Colon (tissue), 2 donors: Measurements from ENCODE around the gene FUOM.

Experiments used
- FAIRE-seq: peaks from 2 replicates; lab custom pipeline; 2012; peaks lifted over from hg19 to GRCh38; lab: Jason Lieb, UNC
- donor health status: control.
- donor health status: control.

The FUOM gene, protein sequence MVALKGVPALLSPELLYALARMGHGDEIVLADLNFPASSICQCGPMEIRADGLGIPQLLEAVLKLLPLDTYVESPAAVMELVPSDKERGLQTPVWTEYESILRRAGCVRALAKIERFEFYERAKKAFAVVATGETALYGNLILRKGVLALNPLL

DNA sequence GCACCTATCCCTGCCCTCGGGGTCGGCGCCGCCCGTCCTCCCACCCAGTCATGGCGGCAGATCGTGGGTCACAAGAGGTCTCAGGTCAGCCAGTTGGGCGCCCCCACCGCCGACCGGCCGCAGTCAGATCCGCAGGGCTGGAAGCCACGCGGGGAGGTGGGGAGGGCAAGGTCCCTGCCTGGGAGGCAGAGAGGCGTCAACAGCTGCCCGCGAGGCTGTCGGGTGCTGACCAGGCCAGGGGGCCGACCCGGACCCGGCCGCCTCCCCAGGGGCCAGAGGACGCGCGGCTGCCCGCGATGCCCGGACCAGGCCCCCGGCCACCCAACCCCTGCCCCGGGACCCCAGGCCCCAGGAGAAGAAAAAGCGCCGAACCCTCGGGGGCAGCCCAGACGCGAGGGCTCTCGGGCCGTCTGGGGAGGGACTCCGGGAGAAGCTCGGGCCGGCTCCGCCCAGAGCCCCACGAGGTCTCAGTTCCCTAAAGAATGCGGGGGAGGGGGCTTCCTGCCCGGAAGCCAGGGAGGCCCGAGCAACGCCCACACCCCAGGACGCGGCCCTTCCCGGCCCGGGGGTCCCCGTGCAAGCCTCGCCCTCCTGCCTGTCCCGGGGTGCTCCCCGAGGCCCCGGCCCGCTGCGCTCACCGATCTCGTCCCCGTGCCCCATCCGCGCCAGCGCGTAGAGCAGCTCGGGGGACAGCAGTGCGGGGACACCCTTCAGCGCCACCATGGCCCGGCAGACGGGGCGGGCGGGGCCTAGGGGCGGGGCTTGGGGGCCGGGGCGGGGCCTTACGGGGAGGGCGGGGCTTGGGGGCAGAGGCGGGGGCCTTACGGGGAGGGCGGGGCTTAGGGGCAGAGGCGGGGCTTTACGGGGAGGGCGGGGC lies at the start of gene FUOM:
Gene FUOM, minus strand, starts transcription at position 735 of the 877 bp plus-strand sequence. Its CDS starts 12 bp downstream, at position 723.
- FAIRE-seq, result no peak

DNA sequence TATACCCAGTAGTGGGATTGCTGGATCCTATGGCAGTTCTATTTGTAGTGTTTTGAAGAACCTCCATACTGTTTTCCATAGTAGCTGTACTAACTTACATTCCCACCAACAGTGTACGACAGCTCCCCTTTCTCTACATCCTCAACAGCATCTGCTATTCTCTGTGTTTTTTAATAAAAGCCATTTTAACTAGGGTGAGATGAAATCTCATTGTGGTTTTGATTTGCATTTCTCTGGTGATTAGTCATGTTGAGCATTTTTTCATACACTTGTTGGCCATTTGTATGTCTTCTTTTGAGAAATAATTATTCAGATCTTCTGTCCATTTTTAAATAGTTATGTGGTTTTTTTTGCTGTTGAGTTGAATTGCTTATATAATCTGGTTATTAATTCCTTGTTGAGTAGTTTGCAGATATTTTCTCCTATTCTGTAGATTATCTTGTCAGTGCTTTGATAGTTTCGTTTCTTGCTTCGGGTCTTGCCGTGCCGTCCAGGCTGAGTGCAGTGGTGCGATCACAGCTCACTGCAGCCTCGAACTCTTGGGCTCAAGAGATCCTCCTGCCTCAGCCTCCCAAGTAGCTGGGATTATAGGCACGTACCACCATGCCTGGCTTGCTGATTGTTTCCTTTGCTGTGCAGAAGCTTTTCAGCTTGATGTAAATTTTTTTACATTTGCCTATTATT lies 48.2 kb upstream of the FUOM start:
- FAIRE-seq, result no peak

DNA sequence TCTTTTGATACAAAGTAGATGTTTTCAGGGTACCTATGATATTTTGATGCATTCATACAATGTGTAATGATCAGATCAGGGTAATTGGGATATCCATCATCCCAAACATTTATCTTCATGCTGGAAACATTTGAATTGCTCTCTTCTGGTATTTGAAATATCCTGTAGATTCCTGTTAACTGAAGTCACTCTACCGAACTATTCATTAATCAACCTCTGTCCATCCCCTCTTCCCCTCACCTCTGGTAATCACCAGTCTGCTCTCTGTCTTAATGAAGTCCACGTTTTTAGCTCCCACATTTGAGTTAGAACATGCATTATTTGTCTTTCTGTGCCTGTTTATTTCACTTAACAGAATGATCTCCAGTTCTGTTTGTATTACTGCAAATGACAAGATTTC lies 47.5 kb upstream of the FUOM start:
- no peak for FAIRE-seq

DNA sequence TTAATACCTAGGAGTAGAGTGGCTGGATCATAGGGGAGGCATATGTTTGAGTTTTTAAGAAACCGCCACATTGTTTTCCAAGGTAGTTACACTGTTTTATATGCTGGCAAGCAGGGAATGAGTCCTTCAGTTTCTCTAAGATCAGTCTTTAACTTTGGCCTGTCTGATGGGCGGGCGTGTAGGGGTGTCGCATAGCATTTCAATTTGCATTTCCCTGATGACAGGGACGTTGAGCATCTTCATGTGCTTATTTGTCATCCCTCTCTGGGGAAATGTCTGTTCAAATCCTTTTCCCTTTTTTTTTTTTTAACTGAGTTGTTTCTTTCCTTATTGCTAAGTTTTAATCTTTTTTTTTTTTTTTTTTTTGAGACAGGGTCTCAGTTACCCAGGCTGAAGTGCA lies 46.0 kb upstream of the FUOM start:
- FAIRE-seq, result no peak

DNA sequence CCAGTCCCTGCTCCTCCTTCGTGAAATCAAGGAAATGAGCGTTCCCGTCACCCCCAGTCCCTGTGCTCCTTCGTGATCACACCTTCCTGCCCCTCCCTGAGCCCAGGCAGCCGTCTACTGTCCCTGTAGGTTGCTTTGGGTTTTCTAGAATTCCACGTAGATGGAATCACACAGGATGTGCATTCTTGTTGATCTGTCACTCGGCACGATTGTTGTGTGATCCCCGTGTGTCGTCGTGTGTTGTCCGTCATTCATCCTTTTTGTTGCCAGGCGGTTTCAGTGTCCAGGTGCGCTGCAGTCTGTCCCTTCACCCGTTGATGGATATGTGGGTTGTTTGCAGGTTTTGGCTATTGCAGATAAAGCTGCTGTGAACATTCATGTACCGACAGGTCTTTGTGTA lies 45.5 kb upstream of the FUOM start:
- no peak for FAIRE-seq

DNA sequence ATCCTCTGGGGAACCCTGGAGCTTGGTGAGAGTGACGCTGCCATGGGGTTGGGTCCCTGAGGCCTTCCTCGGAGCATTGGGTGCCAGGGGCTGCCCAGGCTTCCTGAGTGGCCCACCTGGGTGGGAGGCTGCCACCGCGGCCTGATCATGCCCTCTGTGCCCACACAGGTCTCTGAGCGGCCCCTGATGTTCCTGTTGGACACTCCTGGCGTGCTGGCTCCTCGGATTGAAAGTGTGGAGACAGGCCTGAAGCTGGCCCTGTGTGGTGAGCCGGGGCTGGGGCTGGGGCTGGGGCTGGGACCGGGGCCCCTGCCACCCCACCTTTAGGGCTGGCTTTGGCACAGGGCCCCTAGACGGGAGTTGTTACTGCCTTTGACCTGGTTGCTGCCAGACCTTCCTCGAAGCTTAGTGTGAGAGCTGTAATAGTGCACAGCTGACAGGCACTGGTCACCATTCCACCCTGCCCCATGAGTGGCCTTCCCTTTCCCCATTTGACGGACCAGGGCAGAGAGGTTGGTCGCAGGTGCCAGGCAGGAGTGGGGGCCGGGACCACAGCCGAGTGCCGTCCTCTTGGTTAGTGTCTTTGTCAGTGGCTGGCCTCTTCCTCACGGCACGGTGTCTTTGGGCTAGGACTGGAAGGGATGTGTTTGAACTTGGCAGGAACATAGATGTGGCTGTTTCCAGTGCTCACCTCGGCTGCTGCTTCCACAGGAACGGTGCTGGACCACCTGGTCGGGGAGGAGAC lies 44.3 kb upstream of the FUOM start:
- no peak for FAIRE-seq

DNA sequence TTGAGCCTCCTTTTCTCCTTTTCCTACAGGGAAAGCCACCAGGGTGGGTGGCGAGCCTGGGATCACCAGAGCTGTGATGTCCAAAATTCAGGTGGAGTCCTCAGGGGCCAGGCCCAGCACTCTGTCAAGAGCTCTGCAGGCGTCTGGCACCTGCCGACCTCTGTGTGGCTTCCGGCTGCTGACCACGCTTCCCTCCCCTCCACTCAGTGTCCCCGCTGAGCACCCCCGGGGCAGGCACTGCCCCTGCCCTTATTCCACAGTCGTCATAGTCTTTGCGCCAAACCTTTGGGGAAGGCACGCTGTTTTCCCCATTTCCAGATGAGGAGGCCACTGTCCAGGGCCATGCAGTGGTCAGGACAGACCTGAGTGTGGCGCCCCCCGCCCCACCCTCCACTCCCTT lies 43.7 kb upstream of the FUOM start:
- FAIRE-seq, result no peak

DNA sequence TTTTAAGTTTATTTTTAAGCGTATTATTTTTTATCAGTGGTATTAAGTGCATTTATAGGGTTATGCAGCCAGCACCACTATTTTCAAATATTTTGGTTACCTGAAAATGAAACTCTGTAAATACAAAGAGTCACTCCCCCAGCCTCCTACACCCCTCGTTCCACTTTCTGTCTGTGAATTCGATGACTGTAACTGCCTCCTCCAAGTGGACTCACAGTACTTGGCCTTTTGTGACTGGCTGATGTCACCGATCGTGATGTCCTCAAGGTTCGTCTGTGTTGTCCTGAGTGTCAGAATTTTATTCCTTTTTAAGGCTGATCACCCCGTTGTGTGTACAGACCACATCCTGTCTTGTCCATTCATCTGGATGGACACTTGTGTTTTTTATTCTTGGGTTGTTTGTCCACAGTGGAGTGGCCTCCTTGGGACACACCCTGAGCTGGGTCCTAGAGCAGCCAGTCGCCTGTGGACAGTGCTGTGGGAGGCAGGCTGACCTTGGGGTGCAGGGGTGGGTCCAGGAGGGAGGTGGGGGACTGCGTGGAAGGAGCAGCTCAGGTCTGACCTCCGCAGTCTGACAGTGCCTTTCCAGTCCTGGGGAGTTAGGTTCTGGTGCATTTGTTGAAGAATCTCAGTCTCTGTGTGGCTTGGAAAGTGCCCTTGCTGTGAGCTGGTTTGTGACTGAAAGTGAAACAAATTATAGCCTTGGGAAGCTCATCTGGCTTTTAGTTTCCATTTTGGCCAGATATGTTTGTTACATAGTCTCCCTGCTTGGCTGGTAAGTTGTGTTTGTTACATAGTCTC lies 43.0 kb upstream of the FUOM start:
- FAIRE-seq, result no peak

DNA sequence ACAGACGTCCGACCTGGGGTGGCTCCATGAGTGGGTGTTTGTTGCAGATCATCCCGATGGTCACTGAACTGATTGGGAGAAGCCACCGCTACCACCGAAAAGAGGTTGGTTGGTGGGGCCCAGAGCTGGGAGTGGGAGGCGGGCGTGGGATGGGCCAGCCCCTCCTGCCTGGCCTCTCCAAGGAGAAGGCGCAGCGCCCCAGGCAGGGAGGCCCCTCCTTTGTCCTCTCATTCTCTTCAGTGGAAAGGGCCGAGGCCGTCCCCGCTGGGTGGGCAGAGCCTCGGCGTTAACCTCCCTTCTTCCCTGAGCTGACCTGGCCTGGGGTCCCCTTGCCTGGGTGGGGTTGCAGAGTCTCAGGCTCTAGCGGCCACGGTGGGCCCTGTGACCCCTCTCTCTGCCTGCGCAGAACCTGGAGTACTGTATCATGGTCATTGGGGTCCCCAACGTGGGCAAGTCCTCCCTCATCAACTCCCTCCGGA lies 41.3 kb upstream of the FUOM start:
- FAIRE-seq, result no peak

DNA sequence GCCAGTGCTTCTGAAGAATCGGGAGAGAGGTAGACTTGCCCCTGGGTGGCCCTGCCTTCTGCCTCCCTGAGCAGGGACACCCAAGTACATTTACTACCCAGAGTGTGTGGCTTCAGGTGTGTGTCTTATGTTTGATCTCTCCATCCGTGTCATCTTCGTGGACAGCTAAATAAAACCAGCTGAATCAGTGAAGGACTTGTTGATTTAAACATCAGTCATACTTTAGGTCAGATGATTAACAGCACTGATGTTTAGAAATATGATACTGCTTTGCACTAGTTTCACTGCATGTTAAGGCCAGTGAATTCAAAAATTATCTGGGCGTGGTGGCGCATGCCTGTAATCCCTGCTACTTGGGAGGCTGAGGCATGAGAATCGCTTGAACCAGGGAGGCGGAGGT lies 40.1 kb upstream of the FUOM start:
- FAIRE-seq, result no peak

DNA sequence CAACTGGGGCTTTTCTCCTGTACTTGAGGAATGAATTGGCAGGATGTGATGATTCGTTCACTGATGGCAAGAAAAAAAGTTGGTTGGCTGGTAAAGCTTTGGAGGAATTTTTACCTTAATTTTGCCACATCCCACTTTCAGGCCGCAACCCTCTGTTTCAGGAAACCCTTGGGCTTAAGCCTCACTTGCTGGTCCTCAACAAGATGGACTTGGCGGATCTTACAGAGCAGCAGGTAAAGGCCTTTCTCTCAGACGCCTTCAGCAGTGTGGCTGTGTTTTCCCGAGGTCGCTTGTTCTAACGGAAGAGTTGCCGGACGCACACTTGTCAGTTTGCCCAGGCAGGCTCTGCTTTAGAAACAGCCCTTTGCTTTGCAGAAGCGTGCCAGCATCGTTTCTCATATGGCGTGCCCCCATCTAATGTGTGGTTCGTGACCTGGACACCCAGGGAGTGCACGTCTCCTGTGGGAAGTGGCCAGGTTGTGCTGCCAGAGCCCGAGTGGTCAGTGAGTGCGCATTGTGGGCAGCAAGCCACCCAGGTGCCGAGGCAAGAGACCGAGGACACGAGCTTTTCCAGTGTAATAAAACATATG lies 38.3 kb upstream of the FUOM start:
- FAIRE-seq, result no peak

DNA sequence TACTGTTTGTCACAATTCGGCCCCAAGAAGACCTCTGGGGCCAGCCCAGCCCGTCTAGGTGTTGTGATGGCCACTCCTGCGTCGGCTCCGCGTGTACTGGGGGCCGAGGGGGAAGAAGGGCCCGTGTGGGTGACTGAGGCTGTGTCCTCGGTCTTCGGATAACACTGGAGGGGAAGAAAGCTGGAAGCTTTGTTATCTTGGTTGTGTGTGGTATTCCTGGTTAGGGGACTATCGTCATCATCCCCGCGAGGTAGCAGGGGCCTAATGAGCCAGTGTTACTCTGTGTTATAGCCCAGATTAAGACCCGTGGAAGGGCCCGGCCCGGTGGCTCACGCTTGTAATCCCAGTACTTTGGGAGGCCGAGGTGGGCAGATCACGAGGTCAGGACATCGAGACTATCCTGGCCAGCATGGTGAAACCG lies 37.0 kb upstream of the FUOM start:
- no peak for FAIRE-seq

DNA sequence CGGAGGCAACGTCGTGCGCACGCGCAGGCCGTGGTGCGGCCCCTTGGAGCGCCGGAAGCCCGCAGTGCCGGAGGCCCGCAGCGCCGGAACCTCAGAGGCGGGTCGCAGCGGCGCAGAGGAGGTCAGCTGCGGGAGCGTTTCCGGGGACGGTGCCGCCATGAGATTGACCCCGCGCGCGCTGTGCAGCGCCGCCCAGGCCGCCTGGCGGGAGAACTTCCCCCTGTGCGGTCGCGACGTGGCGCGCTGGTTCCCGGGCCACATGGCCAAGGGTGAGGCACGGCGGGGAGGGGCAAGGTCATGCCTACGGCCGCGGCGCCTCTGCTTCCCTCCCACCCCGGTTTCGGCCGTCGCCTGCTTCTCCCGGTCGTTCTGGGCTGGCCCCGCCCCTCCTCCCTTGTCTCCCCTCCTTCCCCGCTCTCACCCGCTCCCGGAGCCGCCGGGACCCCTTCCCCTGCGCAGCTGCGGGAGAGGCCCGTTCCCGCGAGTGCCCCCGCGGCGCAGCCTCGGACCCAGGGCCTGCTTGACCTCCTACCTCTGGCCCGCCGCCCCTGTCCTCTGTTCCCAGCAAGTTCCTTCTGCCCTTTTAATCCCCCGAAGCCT lies 36.3 kb upstream of the FUOM start, which contains the start of gene MTG1:
Gene MTG1, plus strand, starts transcription at position 94 of the 600 bp plus-strand sequence. Its CDS starts 64 bp downstream, at position 158.
- no peak for FAIRE-seq

DNA sequence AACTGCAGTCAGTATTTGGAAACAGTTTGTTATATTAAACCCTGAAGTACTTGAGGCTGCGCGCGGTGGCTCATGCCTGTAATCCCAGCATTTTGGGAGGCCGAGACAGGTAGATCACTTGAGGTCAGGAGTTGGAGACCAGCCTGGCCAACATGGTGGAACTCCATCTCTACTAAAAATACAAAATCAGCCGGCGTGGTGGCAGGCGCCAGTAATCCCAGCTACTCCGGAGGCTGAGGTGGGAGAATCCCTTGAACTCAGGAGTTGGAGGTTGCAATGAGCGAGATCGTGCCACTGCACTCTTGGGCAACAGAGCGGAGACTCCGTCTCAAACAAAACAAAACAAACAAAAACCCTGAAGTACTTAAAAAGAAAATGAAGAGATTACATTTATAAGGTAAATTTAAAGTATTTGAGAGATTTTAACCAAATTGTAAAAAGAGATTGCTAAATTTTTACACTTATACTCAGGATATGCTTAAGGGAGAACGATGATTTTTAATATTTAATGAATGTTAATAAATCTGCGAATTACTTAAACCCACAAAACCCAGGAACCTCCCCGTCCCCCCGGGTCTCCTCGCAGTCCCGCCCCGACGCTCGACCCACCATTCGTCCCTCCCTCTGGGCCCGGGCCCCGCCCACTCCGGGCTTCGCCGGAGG lies 35.7 kb upstream of the FUOM start:
- no peak for FAIRE-seq

DNA sequence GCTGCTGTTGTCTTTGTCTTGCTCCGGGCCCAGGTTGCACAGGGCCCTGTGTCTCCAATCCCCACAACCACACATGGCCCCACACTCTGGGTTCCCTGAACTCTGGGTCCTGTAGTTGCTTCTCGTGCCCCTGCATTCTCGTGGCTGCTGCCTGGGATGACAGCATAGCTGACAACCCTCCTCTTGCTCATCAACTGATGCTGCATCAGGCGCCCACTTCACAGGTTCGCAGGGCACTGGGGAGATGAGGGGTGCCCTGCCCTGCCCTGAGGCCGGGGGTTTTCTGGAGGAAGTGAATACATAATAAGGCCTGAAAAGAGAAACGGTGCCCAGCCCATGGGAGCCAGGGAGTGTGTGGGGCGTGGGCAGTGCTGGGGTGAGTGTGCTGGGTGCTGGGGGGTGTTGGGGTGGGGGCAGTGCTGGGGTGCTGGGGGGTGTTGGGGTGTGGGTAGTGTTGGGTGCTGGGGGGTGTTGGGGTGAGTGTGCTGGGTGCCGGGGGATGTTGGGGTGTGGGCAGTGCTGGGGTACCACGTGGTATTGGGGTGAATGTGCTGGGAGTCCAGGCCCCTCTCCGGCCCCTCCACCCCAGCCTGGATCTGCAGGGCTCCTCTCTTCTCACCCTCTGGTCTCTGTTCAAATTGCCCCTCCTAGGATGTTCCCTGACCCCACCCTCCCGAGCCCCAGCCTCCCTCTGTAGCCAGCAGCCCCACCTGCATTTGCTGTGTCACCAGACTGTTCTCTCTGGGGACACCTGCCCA lies 34.1 kb upstream of the FUOM start:
- FAIRE-seq, result no peak

DNA sequence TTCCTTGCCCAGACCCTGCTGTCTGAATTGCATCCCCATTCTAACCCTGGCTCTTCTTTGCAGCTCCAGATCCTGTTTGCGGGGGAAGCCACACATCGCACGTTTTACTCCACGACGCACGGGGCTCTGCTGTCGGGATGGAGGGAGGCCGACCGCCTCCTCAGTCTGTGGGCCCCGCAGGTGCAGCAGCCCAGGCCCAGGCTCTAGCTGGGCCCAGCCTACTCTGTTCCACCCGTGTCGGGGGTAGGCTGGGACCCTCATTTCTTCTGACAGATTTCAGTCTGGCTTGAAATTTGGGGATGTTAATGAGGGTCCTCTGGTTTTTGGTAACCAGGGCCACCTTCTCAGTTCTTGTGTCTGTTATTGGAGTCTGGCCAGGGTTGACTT lies 33.4 kb upstream of the FUOM start:
- FAIRE-seq, result no peak

DNA sequence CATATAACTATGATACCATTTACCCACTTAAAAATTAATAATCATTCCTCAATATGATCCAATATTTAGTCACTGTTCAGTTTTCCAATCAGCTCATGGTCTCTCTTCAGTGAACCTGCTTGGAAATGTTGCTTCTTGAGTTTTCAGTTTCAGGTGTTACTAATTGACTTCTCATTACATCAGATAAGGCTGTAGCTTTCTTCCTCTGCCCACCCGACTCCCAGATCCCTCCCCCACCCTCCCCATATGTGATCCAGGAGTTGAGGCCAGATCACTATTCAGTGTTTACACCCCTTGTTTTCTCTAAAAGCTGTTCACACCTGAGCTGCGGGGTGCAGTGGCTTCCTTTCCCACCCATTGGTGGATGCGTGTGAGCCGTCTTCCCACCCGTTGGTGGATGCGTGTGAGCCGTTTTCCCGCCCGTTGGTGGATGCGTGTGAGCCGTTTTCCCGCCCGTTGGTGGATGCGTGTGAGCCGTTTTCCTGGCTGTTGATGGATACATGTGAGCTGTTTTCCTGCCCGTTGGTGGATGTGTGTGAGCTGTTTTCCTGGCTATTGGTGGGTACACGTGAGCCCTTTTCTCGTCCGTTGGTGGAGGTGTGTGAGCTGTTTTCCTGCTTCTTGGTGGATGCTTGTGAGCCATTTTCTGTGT lies 32.9 kb upstream of the FUOM start:
- no peak for FAIRE-seq

DNA sequence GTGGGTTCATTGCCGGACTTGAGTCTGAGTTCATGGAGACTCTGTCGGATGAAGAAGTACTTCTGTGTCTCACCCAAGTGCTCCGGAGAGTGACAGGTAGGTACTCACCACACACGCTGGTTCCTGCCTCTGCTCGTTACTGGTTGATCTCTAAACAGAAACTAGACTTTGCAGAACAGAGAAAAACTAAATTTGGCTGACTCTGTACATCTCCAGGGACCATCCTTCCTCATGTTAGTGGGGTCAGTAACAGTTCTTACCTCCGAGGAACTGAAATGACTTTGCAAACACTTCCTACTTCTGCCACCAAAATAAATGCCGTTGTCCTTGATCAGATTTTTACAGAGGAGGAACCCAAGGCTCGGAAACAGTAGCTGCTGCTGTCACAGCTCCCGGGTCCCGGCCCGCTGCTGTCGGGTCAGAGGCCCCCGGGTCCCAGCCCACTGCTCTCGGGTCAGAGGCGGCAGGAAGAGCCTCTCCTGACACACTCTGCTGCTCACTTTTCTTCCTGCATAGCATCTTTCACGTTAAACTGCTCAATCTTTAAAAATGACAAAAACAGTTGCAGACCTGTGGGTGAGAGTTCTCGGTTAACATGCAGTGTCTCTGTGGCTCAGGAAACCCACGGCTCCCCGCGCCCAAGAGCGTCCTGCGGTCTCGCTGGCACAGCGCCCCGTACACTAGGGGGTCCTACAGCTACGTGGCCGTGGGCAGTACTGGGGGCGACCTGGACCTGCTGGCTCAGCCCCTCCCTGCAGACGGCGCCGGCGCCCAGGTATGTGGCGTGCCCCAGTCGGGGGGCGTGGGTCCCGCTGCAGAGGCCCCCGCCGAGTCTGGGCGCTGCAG lies 31.4 kb upstream of the FUOM start:
- FAIRE-seq, result no peak
